ENCODE measurements around the gene TRAF5.

The TRAF5 gene

GRCh38 chr1:211326528-211327345 is at the start of gene TRAF5:
Gene TRAF5 (plus strand): TSS chr1:211326833. CDS start chr1:211353240, 26,407 bp downstream.
- peak within 1 kb of the TSS; percentile 67 for H3K4me3 ChIP-seq (ENCODE audit: low read length)
- TF ChIP-seq CTCF (conservative IDR thresholded peaks at IDR 0.05; ENCODE audit: low read depth, low read length), result no peak
- DNase-seq (ENCODE audit: low read depth), result no peak

GRCh38 chr1:211279340-211279739 is 47.3 kb upstream of the TRAF5 start:
- TF ChIP-seq CTCF (conservative IDR thresholded peaks at IDR 0.05; ENCODE audit: low read depth, low read length), result no peak
- DNase-seq (ENCODE audit: low read depth), result no peak
- no peak overlapping the region for H3K4me3 ChIP-seq (ENCODE audit: low read length)

- no peak overlapping the region for H3K4me3 ChIP-seq (ENCODE audit: low read length)
- TF ChIP-seq CTCF (conservative IDR thresholded peaks at IDR 0.05; ENCODE audit: low read depth, low read length), result no peak
- no peak for DNase-seq (ENCODE audit: low read depth)
These were observed 45.7 kb upstream of the TRAF5 start for GRCh38 chr1:211280910-211281309.

GRCh38 chr1:211281320-211282022 is 45.2 kb upstream of the TRAF5 start:
- DNase-seq (ENCODE audit: low read depth), result no peak
- no peak overlapping the region for H3K4me3 ChIP-seq (ENCODE audit: low read length)
- TF ChIP-seq CTCF (conservative IDR thresholded peaks at IDR 0.05; ENCODE audit: low read depth, low read length), result no peak

GRCh38 chr1:211282023-211282373 is 44.6 kb upstream of the TRAF5 start:
- DNase-seq (ENCODE audit: low read depth), result no peak
- TF ChIP-seq CTCF (conservative IDR thresholded peaks at IDR 0.05; ENCODE audit: low read depth, low read length), result no peak
- no peak overlapping the region for H3K4me3 ChIP-seq (ENCODE audit: low read length)

GRCh38 chr1:211285196-211285595 is 41.4 kb upstream of the TRAF5 start:
- DNase-seq (ENCODE audit: low read depth), result no peak
- TF ChIP-seq CTCF (conservative IDR thresholded peaks at IDR 0.05; ENCODE audit: low read depth, low read length), result no peak
- H3K4me3 ChIP-seq (ENCODE audit: low read length), result no peak overlapping the region

GRCh38 chr1:211287218-211287617 is 39.4 kb upstream of the TRAF5 start:
- TF ChIP-seq CTCF (conservative IDR thresholded peaks at IDR 0.05; ENCODE audit: low read depth, low read length), result no peak

More at GRCh38 chr1:211287218-211287617, 39.4 kb upstream of the TRAF5 start:
- H3K4me3 ChIP-seq (ENCODE audit: low read length), result no peak overlapping the region
- DNase-seq (ENCODE audit: low read depth), result no peak
